Endometrial microvascular endothelial cells (primary cell): ENCODE results near the gene TCF12. TPM values are rescaled to one million over a fixed set of nuclear protein-coding genes. Genes with fewer than 3 reads are reported as not detected.

Experiments used
- in situ Hi-C: cut with HindIII; loops from 2 replicates; pipeline ENCODE4 v1.10.0; 2017; ENCODE audit warnings: low sequenced_read_pairs, low pct_unique_long_range_greater_than_20kb; ENCODE audit errors: inconsistent ontology term
- total RNA-seq: library from RNA; depleted of rRNA; stranded (reverse); fragments of >200 nt; gene quantifications from one replicate; pipeline ENCODE4 v1.2.3, GENCODE V29; 2015; ENCODE audit errors: inconsistent ontology term

Gene TCF12
- total RNA-seq, 1 donor from 2014 or later, result 40.4 TPM

- in situ Hi-C loops, result no loop called here
Measured at GRCh38 chr15:56968256-56968655, 49.8 kb downstream of the TCF12 start.

GRCh38 chr15:56968821-56969220 is 50.4 kb downstream of the TCF12 start:
- in situ Hi-C loops, result no loop called here

- in situ Hi-C loops, result no loop called here
Measured at GRCh38 chr15:56969265-56969895, 50.9 kb downstream of the TCF12 start.

GRCh38 chr15:56971571-56971970 is 53.1 kb downstream of the TCF12 start:
- in situ Hi-C loops, result no loop called here

GRCh38 chr15:56972016-56972415 is 53.6 kb downstream of the TCF12 start:
- in situ Hi-C loops, result no loop called here

- in situ Hi-C loops, result no loop called here
Measured at GRCh38 chr15:56972426-56972825, 54.0 kb downstream of the TCF12 start.

- in situ Hi-C loops, result no loop called here
Measured at GRCh38 chr15:56973463-56973862, 55.0 kb downstream of the TCF12 start.

- in situ Hi-C loops, result no loop called here
Measured at GRCh38 chr15:56977232-56977631, 58.8 kb downstream of the TCF12 start.

GRCh38 chr15:56978898-56979662 is 60.6 kb downstream of the TCF12 start:
- in situ Hi-C loops, result no loop called here

GRCh38 chr15:56980473-56980872 is 62.0 kb downstream of the TCF12 start:
- in situ Hi-C loops, result no loop called here

- in situ Hi-C loops, result no loop called here
Measured at GRCh38 chr15:56981160-56981559, 62.7 kb downstream of the TCF12 start.

- in situ Hi-C loops, result no loop called here
Measured at GRCh38 chr15:56982987-56983386, 64.5 kb downstream of the TCF12 start.

GRCh38 chr15:56984681-56985481 is 66.4 kb downstream of the TCF12 start:
- in situ Hi-C loops, result no loop called here

- in situ Hi-C loops, result no loop called here
Measured at GRCh38 chr15:56985856-56986255, 67.4 kb downstream of the TCF12 start.

- in situ Hi-C loops, result no loop called here
Measured at GRCh38 chr15:56987286-56987685, 68.8 kb downstream of the TCF12 start.

- in situ Hi-C loops, result no loop called here
Measured at GRCh38 chr15:56988219-56988618, 69.8 kb downstream of the TCF12 start.

- in situ Hi-C loops, result no loop called here
Measured at GRCh38 chr15:56989411-56989924, 71.0 kb downstream of the TCF12 start.

- in situ Hi-C loops, result no loop called here
Measured at GRCh38 chr15:56991017-56991416, 72.6 kb downstream of the TCF12 start.

- in situ Hi-C loops, result no loop called here
Measured at GRCh38 chr15:56992725-56993124, 74.3 kb downstream of the TCF12 start.

GRCh38 chr15:56994280-56994679 is 75.8 kb downstream of the TCF12 start:
- in situ Hi-C loops, result no loop called here
